ENCODE results near the gene UEVLD.

DNA sequence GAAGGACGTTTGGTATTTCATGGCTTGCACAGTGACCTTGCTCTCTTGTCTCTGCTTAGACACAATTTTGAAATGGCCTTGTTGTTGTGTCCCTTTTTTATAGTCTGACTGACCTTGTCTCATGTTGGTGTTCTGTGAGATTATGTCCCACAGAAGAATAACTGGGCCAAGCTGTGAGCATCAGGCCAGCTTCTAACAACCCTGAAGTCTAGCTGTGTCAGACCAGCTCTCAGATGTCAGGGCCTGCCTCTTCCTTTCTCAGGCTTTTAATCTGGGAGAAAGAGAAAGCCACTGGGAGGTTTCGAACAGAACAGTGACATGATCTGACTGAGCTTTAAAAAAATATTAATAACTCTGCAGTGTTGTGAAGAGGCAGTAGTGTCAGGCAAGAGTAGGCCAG, 2.0 kb upstream of the UEVLD start:
- TF ChIP-seq, protein P1, sequence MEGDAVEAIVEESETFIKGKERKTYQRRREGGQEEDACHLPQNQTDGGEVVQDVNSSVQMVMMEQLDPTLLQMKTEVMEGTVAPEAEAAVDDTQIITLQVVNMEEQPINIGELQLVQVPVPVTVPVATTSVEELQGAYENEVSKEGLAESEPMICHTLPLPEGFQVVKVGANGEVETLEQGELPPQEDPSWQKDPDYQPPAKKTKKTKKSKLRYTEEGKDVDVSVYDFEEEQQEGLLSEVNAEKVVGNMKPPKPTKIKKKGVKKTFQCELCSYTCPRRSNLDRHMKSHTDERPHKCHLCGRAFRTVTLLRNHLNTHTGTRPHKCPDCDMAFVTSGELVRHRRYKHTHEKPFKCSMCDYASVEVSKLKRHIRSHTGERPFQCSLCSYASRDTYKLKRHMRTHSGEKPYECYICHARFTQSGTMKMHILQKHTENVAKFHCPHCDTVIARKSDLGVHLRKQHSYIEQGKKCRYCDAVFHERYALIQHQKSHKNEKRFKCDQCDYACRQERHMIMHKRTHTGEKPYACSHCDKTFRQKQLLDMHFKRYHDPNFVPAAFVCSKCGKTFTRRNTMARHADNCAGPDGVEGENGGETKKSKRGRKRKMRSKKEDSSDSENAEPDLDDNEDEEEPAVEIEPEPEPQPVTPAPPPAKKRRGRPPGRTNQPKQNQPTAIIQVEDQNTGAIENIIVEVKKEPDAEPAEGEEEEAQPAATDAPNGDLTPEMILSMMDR (IDR thresholded peaks at IDR 0.05), result no peak
- TF ChIP-seq POLR2A (IDR thresholded peaks at IDR 0.05) (no peak), POLR2AphosphoS5 (IDR thresholded peaks at IDR 0.05) (no peak)
